ENCODE results near the gene SORT1. TPM values are rescaled to one million over a fixed set of nuclear protein-coding genes. Genes with fewer than 3 reads are reported as not detected.
A peak's percentile ranks its signal among the peaks of the same experiment; 100 is the strongest.
"Not testable (repeated sequence)": the region's sequence is repeated elsewhere in the genome, so short reads cannot be mapped to it uniquely, and the experiment has no call there.

Gene SORT1
- total RNA-seq = 10 to 100 TPM; 10.8 to 14.0 TPM

- ChIA-PET POLR2A (interaction anchor here (1.0 to 1.7 kb wide), 5 partner anchors 28 to 120 kb away, joined by 3 to 8 read pairs (median 5); partner anchors contain the start of genes ATXN7L2, PSMA5 and PSRC1), CTCF (interaction anchor here (0.7 to 8.8 kb wide), 25 partner anchors 9 to 198 kb away, joined by 3 to 166 read pairs (median 5); partner anchors contain the start of genes CYB561D1, MYBPHL and PSRC1)
- peaks cover 12% of the 10 kb centered on the region for H3K36me3 Mint-ChIP-seq (ENCODE audit: low read depth)
- H3K4me3 Mint-ChIP-seq = peak within 1 kb of the TSS; percentile 82
- ATAC-seq (peak; percentile 98), DNase-seq (peak; percentile 77)
- peak within 1 kb of the TSS; percentile 33 for H3K27ac Mint-ChIP-seq
- H3K9me3 Mint-ChIP-seq (ENCODE audit: insufficient read depth) = no peaks in the 10 kb centered on the region
- H3K27me3 Mint-ChIP-seq (ENCODE audit: low read depth) = peaks cover 34% of the 10 kb centered on the region
- peaks cover 41% of the 10 kb centered on the region for H3K4me1 Mint-ChIP-seq (ENCODE audit: low read depth)
These were observed at the start of gene SORT1 for GRCh38 chr1:109397581-109398342. TSS of gene SORT1 (minus strand) at chr1:109397918. CDS start at chr1:109397892, 26 bp downstream.

- H3K9me3 Mint-ChIP-seq (ENCODE audit: insufficient read depth); H3K4me3 Mint-ChIP-seq; H3K36me3 Mint-ChIP-seq (ENCODE audit: low read depth); DNase-seq; CTCF ChIA-PET; ATAC-seq; POLR2A ChIA-PET; H3K4me1 Mint-ChIP-seq (ENCODE audit: low read depth); H3K27ac Mint-ChIP-seq: not testable (repeated sequence)
- peaks cover 28% of the 10 kb centered on the region for H3K27me3 Mint-ChIP-seq (ENCODE audit: low read depth)
These were observed 48.4 kb upstream of the SORT1 start for GRCh38 chr1:109445949-109446695.

- DNase-seq = no peak
- Mint-ChIP-seq H3K9me3 (ENCODE audit: insufficient read depth) (no peaks in the 10 kb centered on the region), H3K27ac (no peak overlapping the region), H3K4me1 (ENCODE audit: low read depth) (no peaks in the 10 kb centered on the region), H3K27me3 (ENCODE audit: low read depth) (peaks cover 18% of the 10 kb centered on the region), H3K36me3 (ENCODE audit: low read depth) (no peaks in the 10 kb centered on the region), H3K4me3 (no peak overlapping the region)
- ChIA-PET POLR2A (no interaction called here), CTCF (interaction anchor here (0.9 kb wide), 1 partner anchor 15 kb away, joined by 3 read pairs; no protein-coding TSS in a partner anchor)
- no peak for ATAC-seq
These were observed 46.6 kb upstream of the SORT1 start for GRCh38 chr1:109444346-109444745.

- H3K36me3 Mint-ChIP-seq (ENCODE audit: low read depth) = no peaks in the 10 kb centered on the region
- ATAC-seq = no peak
- H3K9me3 Mint-ChIP-seq (ENCODE audit: insufficient read depth) = no peaks in the 10 kb centered on the region
- CTCF ChIA-PET = no interaction called here
- H3K4me1 Mint-ChIP-seq (ENCODE audit: low read depth) = no peaks in the 10 kb centered on the region
- POLR2A ChIA-PET = no interaction called here
- H3K27ac Mint-ChIP-seq = no peak overlapping the region
- DNase-seq = no peak
- H3K27me3 Mint-ChIP-seq (ENCODE audit: low read depth) = peaks cover 16% of the 10 kb centered on the region
- no peak overlapping the region for H3K4me3 Mint-ChIP-seq
These were observed 45.8 kb upstream of the SORT1 start for GRCh38 chr1:109443476-109443875.

GRCh38 chr1:109441069-109441468 is 43.4 kb upstream of the SORT1 start:
- Mint-ChIP-seq H3K9me3 (ENCODE audit: insufficient read depth) (no peaks in the 10 kb centered on the region), H3K27me3 (ENCODE audit: low read depth) (peaks cover 9% of the 10 kb centered on the region), H3K4me1 (ENCODE audit: low read depth) (no peaks in the 10 kb centered on the region), H3K27ac (no peak overlapping the region), H3K4me3 (no peak overlapping the region), H3K36me3 (ENCODE audit: low read depth) (no peaks in the 10 kb centered on the region)
- ChIA-PET CTCF (no interaction called here), POLR2A (interaction anchor here (1.4 kb wide), 1 partner anchor 15 kb away, joined by 4 read pairs; the partner anchor contains the start of gene PSMA5)
- no peak for ATAC-seq
- no peak for DNase-seq

- Mint-ChIP-seq H3K4me3 (no peak overlapping the region), H3K27me3 (ENCODE audit: low read depth) (peaks cover 7% of the 10 kb centered on the region), H3K27ac (no peak overlapping the region), H3K4me1 (ENCODE audit: low read depth) (no peaks in the 10 kb centered on the region), H3K36me3 (ENCODE audit: low read depth) (no peaks in the 10 kb centered on the region), H3K9me3 (ENCODE audit: insufficient read depth) (peaks cover 5% of the 10 kb centered on the region)
- POLR2A ChIA-PET = no interaction called here
- ATAC-seq = no peak
- CTCF ChIA-PET = no interaction called here
- no peak for DNase-seq
These were observed 41.1 kb upstream of the SORT1 start for GRCh38 chr1:109438798-109439297.

GRCh38 chr1:109434484-109434883 is 36.8 kb upstream of the SORT1 start:
- CTCF ChIA-PET = interaction anchor here (1.1 kb wide), 1 partner anchor 98 kb away, joined by 4 read pairs; no protein-coding TSS in a partner anchor

GRCh38 chr1:109433322-109433721 is 35.6 kb upstream of the SORT1 start:
- DNase-seq (no peak), ATAC-seq (no peak)
- peaks cover 5% of the 10 kb centered on the region for H3K9me3 Mint-ChIP-seq (ENCODE audit: insufficient read depth)
- H3K27me3 Mint-ChIP-seq (ENCODE audit: low read depth) = peaks cover 7% of the 10 kb centered on the region
- ChIA-PET POLR2A (no interaction called here), CTCF (interaction anchor here (1.1 kb wide), 1 partner anchor 99 kb away, joined by 4 read pairs; no protein-coding TSS in a partner anchor)
- H3K27ac Mint-ChIP-seq = no peak overlapping the region
- no peaks in the 10 kb centered on the region for H3K36me3 Mint-ChIP-seq (ENCODE audit: low read depth)
- no peaks in the 10 kb centered on the region for H3K4me1 Mint-ChIP-seq (ENCODE audit: low read depth)
- H3K4me3 Mint-ChIP-seq = no peak overlapping the region

More at GRCh38 chr1:109434484-109434883, 36.8 kb upstream of the SORT1 start:
- ATAC-seq (no peak), DNase-seq (no peak)
- Mint-ChIP-seq H3K9me3 (ENCODE audit: insufficient read depth) (peaks cover 5% of the 10 kb centered on the region), H3K27me3 (ENCODE audit: low read depth) (peaks cover 7% of the 10 kb centered on the region), H3K27ac (no peak overlapping the region), H3K4me3 (no peak overlapping the region), H3K36me3 (ENCODE audit: low read depth) (no peaks in the 10 kb centered on the region), H3K4me1 (ENCODE audit: low read depth) (no peaks in the 10 kb centered on the region)
- POLR2A ChIA-PET = no interaction called here

GRCh38 chr1:109432336-109432735 is 34.6 kb upstream of the SORT1 start:
- H3K27me3 Mint-ChIP-seq (ENCODE audit: low read depth) = peaks cover 7% of the 10 kb centered on the region
- H3K36me3 Mint-ChIP-seq (ENCODE audit: low read depth) = no peaks in the 10 kb centered on the region
- no peak overlapping the region for H3K27ac Mint-ChIP-seq
- peaks cover 5% of the 10 kb centered on the region for H3K9me3 Mint-ChIP-seq (ENCODE audit: insufficient read depth)
- no peak for DNase-seq
- CTCF ChIA-PET = interaction anchor here (1.1 kb wide), 1 partner anchor 116 kb away, joined by 3 read pairs; no protein-coding TSS in a partner anchor
- peaks cover 7% of the 10 kb centered on the region for H3K4me1 Mint-ChIP-seq (ENCODE audit: low read depth)
- POLR2A ChIA-PET = no interaction called here
- no peak for ATAC-seq
- no peak overlapping the region for H3K4me3 Mint-ChIP-seq

GRCh38 chr1:109427171-109427467 is 29.4 kb upstream of the SORT1 start:
- ChIA-PET CTCF (interaction anchor here (1.0 to 5.9 kb wide), 6 partner anchors 56 to 104 kb away, joined by 3 to 57 read pairs (median 4); partner anchors contain the start of gene ATXN7L2), POLR2A (interaction anchor here (1.0 to 2.6 kb wide), 6 partner anchors 9 to 144 kb away, joined by 3 to 27 read pairs (median 6); partner anchors contain the start of genes ATXN7L2, GNAI3 and PSRC1)
- H3K36me3 Mint-ChIP-seq (ENCODE audit: low read depth) = peaks cover 24% of the 10 kb centered on the region
- H3K27ac Mint-ChIP-seq = peak overlapping the region; percentile 97
- no peaks in the 10 kb centered on the region for H3K27me3 Mint-ChIP-seq (ENCODE audit: low read depth)
- peaks cover 35% of the 10 kb centered on the region for H3K4me1 Mint-ChIP-seq (ENCODE audit: low read depth)
- DNase-seq (no peak), ATAC-seq (no peak)
- peak overlapping the region; percentile 95 for H3K4me3 Mint-ChIP-seq
- H3K9me3 Mint-ChIP-seq (ENCODE audit: insufficient read depth) = no peaks in the 10 kb centered on the region

GRCh38 chr1:109426281-109427170 is 28.8 kb upstream of the SORT1 start, which contains the start of gene PSMA5:
TSS of gene PSMA5 (minus strand) at chr1:109426448. CDS start at chr1:109426330, 118 bp downstream.
- DNase-seq (peak; percentile 98), ATAC-seq (peak; percentile 94)
- POLR2A ChIA-PET = interaction anchor here (0.9 to 2.6 kb wide), 12 partner anchors 8 to 558 kb away, joined by 3 to 27 read pairs (median 6); partner anchors contain the start of genes AHCYL1, ATXN7L2, GNAI3 and PSRC1
- Mint-ChIP-seq H3K27ac (peak within 1 kb of the TSS; percentile 97), H3K4me1 (ENCODE audit: low read depth) (peaks cover 37% of the 10 kb centered on the region), H3K4me3 (peak within 1 kb of the TSS; percentile 95), H3K9me3 (ENCODE audit: insufficient read depth) (no peaks in the 10 kb centered on the region), H3K36me3 (ENCODE audit: low read depth) (peaks cover 26% of the 10 kb centered on the region), H3K27me3 (ENCODE audit: low read depth) (no peaks in the 10 kb centered on the region)
- CTCF ChIA-PET = interaction anchor here (1.0 to 5.9 kb wide), 13 partner anchors 14 to 214 kb away, joined by 3 to 57 read pairs (median 5); partner anchors contain the start of gene ATXN7L2

All from activated CD8-positive, alpha-beta T cell treated with anti-CD3 and anti-CD28 coated beads, Interleukin-2, amount 10 ng/mL, durations not matched to agents 7 days and 5 days (primary cell).